SK-N-MC (cell line): ENCODE data around the gene SH3GL3.

Experiments used
- DNase-seq: peaks from one replicate; pipeline ENCODE4 v3.0.0-alpha.2; 2011; ENCODE audit warnings: low read depth, low spot score
- H3K27ac ChIP-seq: fragments of 200-600 bp; sonication (generic); 2 replicates; pipeline ENCODE4 v1.5.1; 2016; ENCODE audit warnings: mixed run types
- H3K36me3 ChIP-seq: fragments of 200-600 bp; sonication (generic); 2 replicates; pipeline ENCODE4 v1.6.1; 2017; ENCODE audit warnings: antibody characterized with exemption, low read length, mixed read lengths; ENCODE audit not compliant: insufficient read depth
- H3K4me3 ChIP-seq: fragments of 200-600 bp; sonication (generic); 2 replicates; pipeline ENCODE4 v1.5.1; 2016
- H3K9ac ChIP-seq: fragments of 200-600 bp; sonication (generic); 2 replicates; pipeline ENCODE4 v1.8.0; 2017; ENCODE audit warnings: mixed run types, mixed read lengths; ENCODE audit not compliant: insufficient read length
- H3K9me3 ChIP-seq: fragments of 200-600 bp; sonication (generic); 2 replicates; pipeline ENCODE4 v1.6.1; 2017; ENCODE audit warnings: low read depth, mild to moderate bottlenecking, antibody characterized with exemption, low read length, moderate library complexity, mixed read lengths
- EZH2 ChIP-seq: fragments of 200-600 bp; sonication (generic); IDR thresholded peaks from one replicate; pipeline ENCODE4 v1.6.1; 2017; ENCODE audit warnings: antibody characterized with exemption
- FOXP2 ChIP-seq: optimal IDR thresholded peaks from 2 replicates; pipeline ENCODE3; 2011; ENCODE audit warnings: mild to moderate bottlenecking, moderate library complexity; ENCODE audit not compliant: insufficient read depth; ENCODE audit errors: extremely low read length, control extremely low read depth
- POLR2AphosphoS5 ChIP-seq: IDR thresholded peaks from 2 replicates; pipeline ENCODE4 v1.6.1; 2012; ENCODE audit warnings: mild to moderate bottlenecking, low read depth, low read length, borderline replicate concordance

The SH3GL3 gene, protein sequence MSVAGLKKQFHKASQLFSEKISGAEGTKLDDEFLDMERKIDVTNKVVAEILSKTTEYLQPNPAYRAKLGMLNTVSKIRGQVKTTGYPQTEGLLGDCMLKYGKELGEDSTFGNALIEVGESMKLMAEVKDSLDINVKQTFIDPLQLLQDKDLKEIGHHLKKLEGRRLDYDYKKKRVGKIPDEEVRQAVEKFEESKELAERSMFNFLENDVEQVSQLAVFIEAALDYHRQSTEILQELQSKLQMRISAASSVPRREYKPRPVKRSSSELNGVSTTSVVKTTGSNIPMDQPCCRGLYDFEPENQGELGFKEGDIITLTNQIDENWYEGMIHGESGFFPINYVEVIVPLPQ

DNA sequence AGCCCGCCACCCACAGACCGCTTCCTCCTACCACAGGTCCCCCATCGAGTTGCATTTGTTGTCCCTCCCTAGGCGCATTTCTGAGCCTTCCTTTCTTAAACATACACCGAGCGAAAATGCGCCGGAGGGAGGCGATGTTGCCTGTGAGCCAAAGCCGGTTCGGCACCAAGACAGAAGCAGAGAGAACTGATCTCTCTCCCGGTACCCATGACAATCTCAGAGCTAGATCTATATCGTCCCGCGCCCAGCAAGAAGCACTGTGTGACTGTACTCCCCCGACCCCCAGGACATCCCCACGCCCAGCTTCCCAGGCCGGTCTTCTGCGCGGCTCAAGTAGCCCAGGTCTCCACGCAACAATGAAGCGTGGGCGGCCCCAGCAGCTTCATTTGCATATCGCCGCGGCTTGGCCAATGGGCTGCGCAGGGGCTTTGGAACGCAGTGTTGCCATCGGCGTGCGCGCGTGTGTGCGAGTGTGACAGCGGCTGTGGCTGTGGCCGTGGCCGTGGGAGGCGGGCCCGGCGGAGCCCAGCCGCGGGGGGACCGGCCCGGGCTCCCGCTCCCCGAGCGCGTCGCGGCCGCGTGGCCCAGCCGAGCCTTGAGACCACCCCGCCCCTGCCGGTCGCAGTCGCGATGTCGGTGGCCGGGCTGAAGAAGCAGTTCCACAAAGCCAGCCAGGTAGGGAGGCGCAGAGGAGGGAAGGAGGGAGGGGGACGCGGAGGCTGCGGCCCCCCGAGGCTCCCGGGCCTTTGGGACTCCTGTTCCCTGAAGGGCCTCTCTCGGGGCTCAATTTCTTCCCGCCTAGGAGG is at the start of gene SH3GL3:
Gene SH3GL3, plus strand, starts transcription at position 438 of the 806 bp plus-strand sequence. Its CDS starts 193 bp downstream, at position 631.
- H3K9ac ChIP-seq = peak within 1 kb of the TSS; percentile 79
- H3K9me3 ChIP-seq = no peaks in the 10 kb centered on the region
- no peaks in the 10 kb centered on the region for H3K36me3 ChIP-seq
- no peak for DNase-seq
- H3K4me3 ChIP-seq = peak within 1 kb of the TSS; percentile 99
- no peak for TF ChIP-seq EZH2
- no peak for TF ChIP-seq POLR2AphosphoS5
- TF ChIP-seq FOXP2 = no peak
- peak within 1 kb of the TSS; percentile 9; the same call in 1 of the 2 replicates for H3K27ac ChIP-seq

DNA sequence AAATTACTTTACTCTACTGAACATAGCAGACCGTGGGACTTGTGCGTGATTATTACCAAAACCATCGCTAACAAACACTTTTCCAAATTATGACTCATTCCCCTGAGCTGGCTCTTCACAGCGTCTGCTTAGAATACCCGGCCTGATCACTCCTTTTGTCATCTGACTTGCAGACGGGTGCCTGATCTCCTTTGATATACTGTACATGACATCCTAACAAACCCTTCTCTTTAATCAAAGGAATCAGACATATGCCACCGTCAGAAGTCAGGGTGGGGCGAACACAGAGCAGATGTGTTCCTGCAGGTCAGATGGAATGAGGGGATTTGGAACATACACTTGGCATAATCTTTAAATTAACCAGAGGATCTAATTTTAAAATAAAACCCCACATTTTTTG is 48.5 kb upstream of the SH3GL3 start:
- H3K9ac ChIP-seq = no peak overlapping the region
- H3K9me3 ChIP-seq = no peaks in the 10 kb centered on the region
- TF ChIP-seq FOXP2 = no peak
- no peak for TF ChIP-seq POLR2AphosphoS5
- TF ChIP-seq EZH2 = no peak
- DNase-seq = no peak
- no peak overlapping the region for H3K4me3 ChIP-seq
- no peak overlapping the region for H3K27ac ChIP-seq
- H3K36me3 ChIP-seq = no peaks in the 10 kb centered on the region

GRCh38 chr15:83404121-83404520 is 43.0 kb upstream of the SH3GL3 start:
- no peak for DNase-seq

DNA sequence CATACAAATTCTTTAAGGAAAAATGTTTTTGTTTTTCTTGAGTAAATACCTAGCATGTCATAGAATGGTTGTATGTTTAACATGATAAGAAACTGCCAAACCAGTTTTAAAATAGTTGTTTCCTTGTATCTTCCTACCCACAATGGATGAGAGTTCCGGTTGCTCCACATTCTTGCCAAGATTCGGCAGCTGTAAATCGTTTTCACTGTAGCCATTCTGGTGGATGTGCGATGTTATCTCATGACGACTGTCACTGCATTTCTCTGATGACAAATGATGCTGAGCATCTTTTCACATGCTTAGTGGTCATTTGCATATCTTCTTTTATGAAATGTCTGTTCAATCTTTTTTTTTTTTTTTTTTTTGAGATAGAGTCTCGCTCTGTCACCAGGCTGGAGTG is 36.6 kb upstream of the SH3GL3 start:
- H3K4me3 ChIP-seq = no peak overlapping the region
- DNase-seq = no peak
- H3K9me3 ChIP-seq = no peaks in the 10 kb centered on the region
- no peak overlapping the region for H3K9ac ChIP-seq
- H3K27ac ChIP-seq = no peak overlapping the region
- TF ChIP-seq FOXP2 (no peak), EZH2 (no peak), POLR2AphosphoS5 (no peak)
- no peaks in the 10 kb centered on the region for H3K36me3 ChIP-seq

More at GRCh38 chr15:83404121-83404520, 43.0 kb upstream of the SH3GL3 start:
- TF ChIP-seq POLR2AphosphoS5 (no peak), EZH2 (no peak), FOXP2 (no peak)
- Histone ChIP-seq H3K9ac (no peak overlapping the region), H3K36me3 (no peaks in the 10 kb centered on the region), H3K27ac (no peak overlapping the region), H3K9me3 (no peaks in the 10 kb centered on the region), H3K4me3 (no peak overlapping the region)

- TF ChIP-seq FOXP2 = no peak
- no peak for TF ChIP-seq POLR2AphosphoS5
- TF ChIP-seq EZH2 = no peak
- Histone ChIP-seq H3K4me3 (no peak overlapping the region), H3K36me3 (no peaks in the 10 kb centered on the region), H3K9me3 (no peaks in the 10 kb centered on the region), H3K27ac (no peak overlapping the region), H3K9ac (no peak overlapping the region)
- no peak for DNase-seq
Measured at GRCh38 chr15:83413054-83413719, 34.0 kb upstream of the SH3GL3 start.

DNA sequence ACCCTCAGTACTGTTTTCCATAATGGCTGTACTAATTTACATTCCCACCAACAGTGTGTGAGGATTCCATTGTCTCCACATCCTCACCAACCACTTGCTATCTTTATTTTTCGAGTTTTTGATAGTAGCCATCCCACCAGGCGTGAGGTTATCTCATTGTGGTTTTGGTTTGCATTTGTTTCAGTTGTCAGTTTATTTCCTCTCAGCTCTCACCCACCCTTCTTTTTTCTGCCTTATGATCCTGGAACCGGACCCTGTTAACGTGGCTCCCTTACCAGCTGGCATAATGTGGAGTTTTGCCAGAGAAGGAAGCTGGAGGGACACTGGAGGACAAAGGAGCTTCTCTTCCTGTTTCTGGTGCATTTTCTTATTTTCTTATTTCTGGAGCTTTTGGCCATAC is 25.1 kb upstream of the SH3GL3 start:
- no peaks in the 10 kb centered on the region for H3K9me3 ChIP-seq
- no peak overlapping the region for H3K9ac ChIP-seq
- no peaks in the 10 kb centered on the region for H3K36me3 ChIP-seq
- H3K4me3 ChIP-seq = no peak overlapping the region
- no peak for DNase-seq
- no peak overlapping the region for H3K27ac ChIP-seq
- no peak for TF ChIP-seq FOXP2
- no peak for TF ChIP-seq POLR2AphosphoS5
- no peak for TF ChIP-seq EZH2

- H3K36me3 ChIP-seq = no peaks in the 10 kb centered on the region
- H3K27ac ChIP-seq = no peak overlapping the region
- TF ChIP-seq POLR2AphosphoS5 (no peak), EZH2 (no peak), FOXP2 (no peak)
- no peak for DNase-seq
- no peak overlapping the region for H3K4me3 ChIP-seq
- no peaks in the 10 kb centered on the region for H3K9me3 ChIP-seq
- no peak overlapping the region for H3K9ac ChIP-seq
Measured at GRCh38 chr15:83422541-83422940, 24.6 kb upstream of the SH3GL3 start.

- H3K9ac ChIP-seq = no peak overlapping the region
- no peak for TF ChIP-seq FOXP2
- TF ChIP-seq EZH2 = no peak
- no peak for TF ChIP-seq POLR2AphosphoS5
- no peak overlapping the region for H3K27ac ChIP-seq
- H3K36me3 ChIP-seq = no peaks in the 10 kb centered on the region
- DNase-seq = no peak
- H3K9me3 ChIP-seq = no peaks in the 10 kb centered on the region
- no peak overlapping the region for H3K4me3 ChIP-seq
Measured at GRCh38 chr15:83424101-83424500, 23.0 kb upstream of the SH3GL3 start.
